ENCODE data around the gene TRA2A. TPM values are rescaled to one million over a fixed set of nuclear protein-coding genes. Genes with fewer than 3 reads are reported as not detected.

The TRA2A gene
- total and polyA plus RNA-seq, 9 of the 15 experiments (the other 6 are each of a cell fraction or from before 2014, with no cell fraction given) = 22.7 to 210 (median 73.9) TPM

DNA sequence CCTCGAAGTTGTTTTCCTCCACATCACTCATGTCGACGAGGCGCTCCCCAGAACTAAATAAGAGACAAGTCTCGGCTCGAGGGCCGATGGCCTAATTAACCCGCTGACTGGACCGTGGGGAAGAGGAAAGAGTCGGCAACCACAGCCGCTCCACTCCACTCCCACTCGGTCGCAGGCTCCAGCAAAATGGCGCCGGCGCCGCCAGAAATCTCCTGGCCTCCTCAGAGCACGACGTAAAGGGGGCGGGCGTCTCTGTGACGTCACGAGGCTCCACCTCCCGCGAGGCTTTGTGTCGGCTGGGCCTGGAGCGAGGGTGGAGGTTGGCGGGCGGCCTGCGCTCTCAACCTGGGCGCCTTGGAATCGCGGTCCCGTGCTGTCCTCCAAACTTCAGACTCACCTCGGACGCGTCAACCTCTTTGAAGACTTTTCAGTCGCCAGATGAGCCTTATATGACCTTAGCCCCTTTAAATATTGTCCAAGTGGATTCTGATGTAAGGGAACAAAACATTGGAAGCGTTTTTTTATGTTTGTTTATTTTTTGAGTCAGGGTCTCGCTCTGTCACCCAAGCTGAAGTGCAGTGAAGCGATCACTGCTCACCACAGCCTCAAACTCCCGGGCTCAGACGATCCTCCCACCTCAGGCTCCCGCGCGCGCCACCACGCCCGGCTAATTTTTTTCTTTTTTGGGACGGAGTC is at the start of gene TRA2A (continued):
- TF ChIP-seq BDP1 (IDR thresholded peaks at IDR 0.05; ENCODE audit: insufficient read depth, insufficient read length) = no peak
- TF ChIP-seq GABPB2 (CRISPR knock-in tag; conservative IDR thresholded peaks at IDR 0.05) = no peak
- TF ChIP-seq XRCC4 (IDR thresholded peaks at IDR 0.05; ENCODE audit: extremely low read depth, insufficient read depth, insufficient read length) = no peak
- TF ChIP-seq ZNF699 (CRISPR knock-in tag; IDR thresholded peaks at IDR 0.05; ENCODE audit: insufficient replicate concordance) = no peak
- TF ChIP-seq, protein P1, sequence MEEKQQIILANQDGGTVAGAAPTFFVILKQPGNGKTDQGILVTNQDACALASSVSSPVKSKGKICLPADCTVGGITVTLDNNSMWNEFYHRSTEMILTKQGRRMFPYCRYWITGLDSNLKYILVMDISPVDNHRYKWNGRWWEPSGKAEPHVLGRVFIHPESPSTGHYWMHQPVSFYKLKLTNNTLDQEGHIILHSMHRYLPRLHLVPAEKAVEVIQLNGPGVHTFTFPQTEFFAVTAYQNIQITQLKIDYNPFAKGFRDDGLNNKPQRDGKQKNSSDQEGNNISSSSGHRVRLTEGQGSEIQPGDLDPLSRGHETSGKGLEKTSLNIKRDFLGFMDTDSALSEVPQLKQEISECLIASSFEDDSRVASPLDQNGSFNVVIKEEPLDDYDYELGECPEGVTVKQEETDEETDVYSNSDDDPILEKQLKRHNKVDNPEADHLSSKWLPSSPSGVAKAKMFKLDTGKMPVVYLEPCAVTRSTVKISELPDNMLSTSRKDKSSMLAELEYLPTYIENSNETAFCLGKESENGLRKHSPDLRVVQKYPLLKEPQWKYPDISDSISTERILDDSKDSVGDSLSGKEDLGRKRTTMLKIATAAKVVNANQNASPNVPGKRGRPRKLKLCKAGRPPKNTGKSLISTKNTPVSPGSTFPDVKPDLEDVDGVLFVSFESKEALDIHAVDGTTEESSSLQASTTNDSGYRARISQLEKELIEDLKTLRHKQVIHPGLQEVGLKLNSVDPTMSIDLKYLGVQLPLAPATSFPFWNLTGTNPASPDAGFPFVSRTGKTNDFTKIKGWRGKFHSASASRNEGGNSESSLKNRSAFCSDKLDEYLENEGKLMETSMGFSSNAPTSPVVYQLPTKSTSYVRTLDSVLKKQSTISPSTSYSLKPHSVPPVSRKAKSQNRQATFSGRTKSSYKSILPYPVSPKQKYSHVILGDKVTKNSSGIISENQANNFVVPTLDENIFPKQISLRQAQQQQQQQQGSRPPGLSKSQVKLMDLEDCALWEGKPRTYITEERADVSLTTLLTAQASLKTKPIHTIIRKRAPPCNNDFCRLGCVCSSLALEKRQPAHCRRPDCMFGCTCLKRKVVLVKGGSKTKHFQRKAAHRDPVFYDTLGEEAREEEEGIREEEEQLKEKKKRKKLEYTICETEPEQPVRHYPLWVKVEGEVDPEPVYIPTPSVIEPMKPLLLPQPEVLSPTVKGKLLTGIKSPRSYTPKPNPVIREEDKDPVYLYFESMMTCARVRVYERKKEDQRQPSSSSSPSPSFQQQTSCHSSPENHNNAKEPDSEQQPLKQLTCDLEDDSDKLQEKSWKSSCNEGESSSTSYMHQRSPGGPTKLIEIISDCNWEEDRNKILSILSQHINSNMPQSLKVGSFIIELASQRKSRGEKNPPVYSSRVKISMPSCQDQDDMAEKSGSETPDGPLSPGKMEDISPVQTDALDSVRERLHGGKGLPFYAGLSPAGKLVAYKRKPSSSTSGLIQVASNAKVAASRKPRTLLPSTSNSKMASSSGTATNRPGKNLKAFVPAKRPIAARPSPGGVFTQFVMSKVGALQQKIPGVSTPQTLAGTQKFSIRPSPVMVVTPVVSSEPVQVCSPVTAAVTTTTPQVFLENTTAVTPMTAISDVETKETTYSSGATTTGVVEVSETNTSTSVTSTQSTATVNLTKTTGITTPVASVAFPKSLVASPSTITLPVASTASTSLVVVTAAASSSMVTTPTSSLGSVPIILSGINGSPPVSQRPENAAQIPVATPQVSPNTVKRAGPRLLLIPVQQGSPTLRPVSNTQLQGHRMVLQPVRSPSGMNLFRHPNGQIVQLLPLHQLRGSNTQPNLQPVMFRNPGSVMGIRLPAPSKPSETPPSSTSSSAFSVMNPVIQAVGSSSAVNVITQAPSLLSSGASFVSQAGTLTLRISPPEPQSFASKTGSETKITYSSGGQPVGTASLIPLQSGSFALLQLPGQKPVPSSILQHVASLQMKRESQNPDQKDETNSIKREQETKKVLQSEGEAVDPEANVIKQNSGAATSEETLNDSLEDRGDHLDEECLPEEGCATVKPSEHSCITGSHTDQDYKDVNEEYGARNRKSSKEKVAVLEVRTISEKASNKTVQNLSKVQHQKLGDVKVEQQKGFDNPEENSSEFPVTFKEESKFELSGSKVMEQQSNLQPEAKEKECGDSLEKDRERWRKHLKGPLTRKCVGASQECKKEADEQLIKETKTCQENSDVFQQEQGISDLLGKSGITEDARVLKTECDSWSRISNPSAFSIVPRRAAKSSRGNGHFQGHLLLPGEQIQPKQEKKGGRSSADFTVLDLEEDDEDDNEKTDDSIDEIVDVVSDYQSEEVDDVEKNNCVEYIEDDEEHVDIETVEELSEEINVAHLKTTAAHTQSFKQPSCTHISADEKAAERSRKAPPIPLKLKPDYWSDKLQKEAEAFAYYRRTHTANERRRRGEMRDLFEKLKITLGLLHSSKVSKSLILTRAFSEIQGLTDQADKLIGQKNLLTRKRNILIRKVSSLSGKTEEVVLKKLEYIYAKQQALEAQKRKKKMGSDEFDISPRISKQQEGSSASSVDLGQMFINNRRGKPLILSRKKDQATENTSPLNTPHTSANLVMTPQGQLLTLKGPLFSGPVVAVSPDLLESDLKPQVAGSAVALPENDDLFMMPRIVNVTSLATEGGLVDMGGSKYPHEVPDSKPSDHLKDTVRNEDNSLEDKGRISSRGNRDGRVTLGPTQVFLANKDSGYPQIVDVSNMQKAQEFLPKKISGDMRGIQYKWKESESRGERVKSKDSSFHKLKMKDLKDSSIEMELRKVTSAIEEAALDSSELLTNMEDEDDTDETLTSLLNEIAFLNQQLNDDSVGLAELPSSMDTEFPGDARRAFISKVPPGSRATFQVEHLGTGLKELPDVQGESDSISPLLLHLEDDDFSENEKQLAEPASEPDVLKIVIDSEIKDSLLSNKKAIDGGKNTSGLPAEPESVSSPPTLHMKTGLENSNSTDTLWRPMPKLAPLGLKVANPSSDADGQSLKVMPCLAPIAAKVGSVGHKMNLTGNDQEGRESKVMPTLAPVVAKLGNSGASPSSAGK (IDR thresholded peaks at IDR 0.05) = peak; percentile 70
- TF ChIP-seq IFI16 (CRISPR knock-in tag; IDR thresholded peaks at IDR 0.05) = no peak
- no peak for TF ChIP-seq CCAR2 (IDR thresholded peaks at IDR 0.05; ENCODE audit: low read depth, low read length)
- no peak for TF ChIP-seq ZC3H8 (IDR thresholded peaks at IDR 0.05)
- TF ChIP-seq, protein P2, sequence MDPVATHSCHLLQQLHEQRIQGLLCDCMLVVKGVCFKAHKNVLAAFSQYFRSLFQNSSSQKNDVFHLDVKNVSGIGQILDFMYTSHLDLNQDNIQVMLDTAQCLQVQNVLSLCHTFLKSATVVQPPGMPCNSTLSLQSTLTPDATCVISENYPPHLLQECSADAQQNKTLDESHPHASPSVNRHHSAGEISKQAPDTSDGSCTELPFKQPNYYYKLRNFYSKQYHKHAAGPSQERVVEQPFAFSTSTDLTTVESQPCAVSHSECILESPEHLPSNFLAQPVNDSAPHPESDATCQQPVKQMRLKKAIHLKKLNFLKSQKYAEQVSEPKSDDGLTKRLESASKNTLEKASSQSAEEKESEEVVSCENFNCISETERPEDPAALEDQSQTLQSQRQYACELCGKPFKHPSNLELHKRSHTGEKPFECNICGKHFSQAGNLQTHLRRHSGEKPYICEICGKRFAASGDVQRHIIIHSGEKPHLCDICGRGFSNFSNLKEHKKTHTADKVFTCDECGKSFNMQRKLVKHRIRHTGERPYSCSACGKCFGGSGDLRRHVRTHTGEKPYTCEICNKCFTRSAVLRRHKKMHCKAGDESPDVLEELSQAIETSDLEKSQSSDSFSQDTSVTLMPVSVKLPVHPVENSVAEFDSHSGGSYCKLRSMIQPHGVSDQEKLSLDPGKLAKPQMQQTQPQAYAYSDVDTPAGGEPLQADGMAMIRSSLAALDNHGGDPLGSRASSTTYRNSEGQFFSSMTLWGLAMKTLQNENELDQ (CRISPR knock-in tag; IDR thresholded peaks at IDR 0.05; ENCODE audit: borderline replicate concordance) = 0 out of 2 replicates have a peak, but pooled peaks have one; percentile 57
- TF ChIP-seq ILK (tag; IDR thresholded peaks at IDR 0.05; ENCODE audit: borderline replicate concordance, low read depth) = no peak
- TF ChIP-seq, protein P3, sequence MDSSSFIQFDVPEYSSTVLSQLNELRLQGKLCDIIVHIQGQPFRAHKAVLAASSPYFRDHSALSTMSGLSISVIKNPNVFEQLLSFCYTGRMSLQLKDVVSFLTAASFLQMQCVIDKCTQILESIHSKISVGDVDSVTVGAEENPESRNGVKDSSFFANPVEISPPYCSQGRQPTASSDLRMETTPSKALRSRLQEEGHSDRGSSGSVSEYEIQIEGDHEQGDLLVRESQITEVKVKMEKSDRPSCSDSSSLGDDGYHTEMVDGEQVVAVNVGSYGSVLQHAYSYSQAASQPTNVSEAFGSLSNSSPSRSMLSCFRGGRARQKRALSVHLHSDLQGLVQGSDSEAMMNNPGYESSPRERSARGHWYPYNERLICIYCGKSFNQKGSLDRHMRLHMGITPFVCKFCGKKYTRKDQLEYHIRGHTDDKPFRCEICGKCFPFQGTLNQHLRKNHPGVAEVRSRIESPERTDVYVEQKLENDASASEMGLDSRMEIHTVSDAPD (CRISPR knock-in tag; IDR thresholded peaks at IDR 0.05) = no peak
- no peak for TF ChIP-seq SREBF2 (CRISPR knock-in tag; IDR thresholded peaks at IDR 0.05)
- peak; percentile 88 for TF ChIP-seq L3MBTL2 (IDR thresholded peaks at IDR 0.05)

Data from K562 (cell line).